ENCODE measurements around the gene DNAJC27. TPM values are rescaled to one million over a fixed set of nuclear protein-coding genes. Genes with fewer than 3 reads are reported as not detected.
"Not testable (repeated sequence)": the region's sequence is repeated elsewhere in the genome, so short reads cannot be mapped to it uniquely, and the experiment has no call there.

The DNAJC27 gene
- total RNA-seq, result 4.3 and 5.3 TPM in 2 replicates

GRCh38 chr2:24971536-24972314, at the start of gene DNAJC27:
Gene DNAJC27, minus strand, starts transcription at chr2:24971955. Its CDS starts 51 bp downstream, at chr2:24971904.
- DNase-seq, result peak; percentile 99

GRCh38 chr2:25018681-25019080, 46.9 kb upstream of the DNAJC27 start:
- no peak for DNase-seq

GRCh38 chr2:25014631-25015030, 42.9 kb upstream of the DNAJC27 start:
- DNase-seq, result no peak

GRCh38 chr2:25011342-25011741, 39.6 kb upstream of the DNAJC27 start:
- not testable (repeated sequence) for DNase-seq

- DNase-seq, result peak; percentile 5
Observed at GRCh38 chr2:25009954-25010353, 38.2 kb upstream of the DNAJC27 start.

GRCh38 chr2:25002066-25002465, 30.3 kb upstream of the DNAJC27 start:
- no peak for DNase-seq

GRCh38 chr2:25001325-25001637, 29.5 kb upstream of the DNAJC27 start:
- no peak for DNase-seq

- DNase-seq, result no peak
Observed at GRCh38 chr2:25000503-25001324, 29.0 kb upstream of the DNAJC27 start.

GRCh38 chr2:25000036-25000435, 28.3 kb upstream of the DNAJC27 start:
- peak; percentile 22 for DNase-seq

- not testable (repeated sequence) for DNase-seq
Observed at GRCh38 chr2:24999097-24999496, 27.3 kb upstream of the DNAJC27 start.

- DNase-seq, result no peak
Observed at GRCh38 chr2:24994146-24994724, 22.5 kb upstream of the DNAJC27 start.

GRCh38 chr2:24993406-24994145, 21.8 kb upstream of the DNAJC27 start:
- peak; percentile 18 for DNase-seq

- peak; percentile 33 for DNase-seq
Observed at GRCh38 chr2:24986372-24986771, 14.6 kb upstream of the DNAJC27 start.

- DNase-seq, result no peak
Observed at GRCh38 chr2:24985511-24985910, 13.8 kb upstream of the DNAJC27 start.

- DNase-seq, result no peak
Observed at GRCh38 chr2:24984912-24985311, 13.2 kb upstream of the DNAJC27 start.

- DNase-seq, result no peak
Observed at GRCh38 chr2:24981411-24982136, 9.8 kb upstream of the DNAJC27 start.

GRCh38 chr2:24978661-24979060, 6.9 kb upstream of the DNAJC27 start:
- no peak for DNase-seq

GRCh38 chr2:24977631-24978030, 5.9 kb upstream of the DNAJC27 start:
- no peak for DNase-seq

- DNase-seq, result no peak
Observed at GRCh38 chr2:24973812-24974211, 2.1 kb upstream of the DNAJC27 start.

GRCh38 chr2:24972315-24972961, 683 bp upstream of the DNAJC27 start:
- DNase-seq, result peak; percentile 71

- no peak for DNase-seq
Observed at GRCh38 chr2:24971286-24971535, 544 bp downstream of the DNAJC27 start.
